GM12891 (cell line): ENCODE measurements around the gene LRRN4.

ENCODE experiments used
- POLR2A ChIP-seq: IDR thresholded peaks from 2 replicates; pipeline ENCODE4 v1.6.1; 2011; ENCODE audit warnings: low read depth, low read length, control low read depth
- POLR2AphosphoS5 ChIP-seq: IDR thresholded peaks from 2 replicates; pipeline ENCODE4 v1.6.1; 2011; ENCODE audit warnings: low read depth, low read length, control low read depth
- TAF1 ChIP-seq: IDR thresholded peaks from 2 replicates; pipeline ENCODE4 v1.6.1; 2011; ENCODE audit warnings: low read depth, low read length, control low read depth

DNA sequence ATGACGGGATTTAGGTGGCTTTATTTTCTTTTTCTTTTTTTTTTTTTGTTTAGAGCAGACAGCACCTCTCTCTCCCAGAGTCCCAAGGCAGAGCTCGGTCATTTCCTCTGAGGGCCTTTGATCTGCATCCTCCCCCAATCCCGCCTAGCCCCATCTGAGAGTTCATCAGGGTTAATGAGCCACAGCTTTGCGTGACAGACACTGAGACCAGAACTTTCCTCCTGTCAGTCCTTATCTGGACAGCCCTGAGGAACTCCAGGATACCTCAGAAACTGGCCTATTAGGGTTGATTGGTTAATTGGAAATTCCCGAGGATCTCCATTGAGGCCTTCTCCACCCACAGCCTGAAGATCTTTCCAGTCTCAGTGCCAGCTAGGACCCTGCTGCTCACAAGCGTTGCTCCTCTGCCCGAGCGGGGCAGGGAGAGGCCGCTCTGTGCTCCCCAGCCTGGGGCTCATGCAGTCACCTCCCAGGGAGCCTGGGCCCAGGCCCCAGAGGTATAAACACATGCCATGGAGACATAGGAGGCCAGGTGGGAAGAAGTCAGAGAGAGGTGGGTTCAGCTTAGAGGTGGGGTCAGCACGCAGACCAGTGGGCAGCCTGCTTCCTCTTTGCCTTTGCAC, 1.4 kb upstream of the LRRN4 start:
- TF ChIP-seq POLR2AphosphoS5 (no peak), TAF1 (no peak), POLR2A (no peak)
